ENCODE measurements around the gene AMOTL2. TPM values are rescaled to one million over a fixed set of nuclear protein-coding genes. Genes with fewer than 3 reads are reported as not detected.

Gene AMOTL2
- polyA plus RNA-seq, 2 of the 4 experiments (the other 2 are of a cell fraction): 41.1 to 44.1 TPM

DNA sequence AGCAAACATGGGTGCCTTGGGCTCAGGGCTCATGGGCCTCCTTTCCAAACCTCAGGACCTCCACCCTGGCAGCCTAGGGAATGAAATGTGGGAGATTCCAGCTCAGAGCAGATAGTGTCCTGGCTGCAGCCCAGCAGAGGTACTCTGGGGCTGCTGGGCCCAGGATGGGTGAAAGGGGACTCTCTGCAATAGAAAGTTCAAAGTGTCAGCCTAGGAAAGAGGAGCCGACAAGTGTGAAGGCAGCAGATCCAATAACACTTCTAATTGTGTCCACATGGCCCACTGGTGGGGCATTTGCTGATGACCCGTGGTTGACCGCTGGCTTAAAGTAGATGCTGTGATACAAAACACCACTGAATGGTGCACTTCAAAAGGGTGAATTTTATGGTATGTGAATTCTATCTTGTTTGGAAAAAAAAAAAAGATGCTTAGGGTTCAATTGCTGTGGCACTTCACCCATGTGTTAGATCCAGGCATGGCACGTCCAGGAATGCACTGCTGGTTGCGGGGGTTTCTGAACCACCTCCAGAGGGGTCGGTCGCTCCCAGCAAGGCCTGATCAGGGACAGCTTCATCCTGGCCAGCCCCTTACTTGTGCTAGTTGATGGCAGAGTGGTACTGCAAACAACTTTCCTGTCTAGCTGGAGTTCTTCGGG lies 20.9 kb downstream of the AMOTL2 start:
- TF ChIP-seq, protein P1, sequence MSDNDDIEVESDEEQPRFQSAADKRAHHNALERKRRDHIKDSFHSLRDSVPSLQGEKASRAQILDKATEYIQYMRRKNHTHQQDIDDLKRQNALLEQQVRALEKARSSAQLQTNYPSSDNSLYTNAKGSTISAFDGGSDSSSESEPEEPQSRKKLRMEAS (IDR thresholded peaks at IDR 0.05): 0 out of 2 replicates have a peak, but pooled peaks have one; percentile 1
- TF ChIP-seq HOXB13 (CRISPR knock-in tag; IDR thresholded peaks at IDR 0.05; ENCODE audit: low read depth): no peak
- FAIRE-seq: no peak
- Histone ChIP-seq H3K9me3 (no peaks in the 10 kb centered on the region), H3K4me1 (peaks cover 75% of the 10 kb centered on the region), H3K27ac (peak overlapping the region; percentile 87 to 100), H3K4me2 (peak overlapping the region; percentile 93), H3K4me3 (no peak overlapping the region)
- no peak for DNase-seq (ENCODE audit: low read depth in 1 of 2, low spot score in 1 of 2)
- ATAC-seq: peak; percentile 1 to 2; a peak in 4 of 6 replicates
- CTCF ChIA-PET: interaction anchor here (1.2 to 31.4 kb wide), 4 partner anchors 11 to 39 kb away, joined by 3 to 356 read pairs (median 4); no protein-coding TSS in a partner anchor
- POLR2A ChIA-PET: interaction anchor here (1.9 to 5.2 kb wide), 3 partner anchors 11 to 39 kb away, joined by 8 to 38 read pairs (median 31); no protein-coding TSS in a partner anchor
- 58% methylated on average over 8 of the region's 8 CpGs for WGBS (ENCODE audit: missing lambda C conversion rate)

DNA sequence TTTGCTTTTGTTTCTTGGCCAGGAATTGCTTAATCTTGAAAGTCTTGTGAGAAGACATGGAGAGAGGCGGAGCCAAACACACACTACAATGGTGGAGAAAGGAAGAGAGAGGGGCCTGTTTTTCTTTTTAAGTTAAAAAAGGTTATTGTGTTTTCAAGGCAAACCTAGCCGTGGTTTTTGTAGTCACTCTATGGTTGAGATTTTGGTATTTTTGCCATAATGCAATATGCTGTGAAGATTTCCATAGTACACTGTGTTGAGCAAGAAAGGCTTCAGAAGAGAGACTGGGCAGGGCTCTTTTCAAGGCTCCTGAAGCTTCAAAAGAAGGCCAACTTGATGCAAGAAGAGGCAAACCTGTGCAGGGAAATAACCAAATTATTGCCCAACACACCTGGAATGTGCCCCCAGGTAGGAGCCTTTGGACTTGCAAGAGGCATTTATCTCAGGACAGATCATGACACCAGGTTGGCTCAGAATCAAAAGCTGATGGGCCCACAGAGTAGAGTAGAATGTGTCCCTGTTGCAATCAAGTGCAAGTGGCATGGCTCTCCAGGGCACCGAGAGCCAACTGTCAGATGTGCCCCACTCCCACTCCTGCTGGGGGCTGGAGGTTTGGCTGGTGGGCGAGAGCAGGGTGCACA lies 22.1 kb downstream of the AMOTL2 start:
- DNase-seq (ENCODE audit: low read depth in 1 of 2, low spot score in 1 of 2) (no peak), FAIRE-seq (no peak), ATAC-seq (peak; percentile 4 to 6; a peak in 2 of 6 replicates)
- no peak overlapping the region for H3K4me3 ChIP-seq
- 41% methylated on average over 2 of the region's 4 CpGs for WGBS (ENCODE audit: missing lambda C conversion rate)
- H3K4me1 ChIP-seq: peaks cover 64% of the 10 kb centered on the region
- ChIA-PET POLR2A (interaction anchor here (1.0 to 5.2 kb wide), 6 partner anchors 12 to 38 kb away, joined by 4 to 38 read pairs (median 6); partner anchors contain the start of gene AMOTL2), CTCF (interaction anchor here (0.8 to 31.4 kb wide), 7 partner anchors 8 to 122 kb away, joined by 3 to 356 read pairs (median 3); no protein-coding TSS in a partner anchor)
- H3K4me2 ChIP-seq: peak overlapping the region; percentile 32
- no peak for TF ChIP-seq POLR2A (IDR thresholded peaks at IDR 0.05; ENCODE audit: low read length)
- no peak for TF ChIP-seq PHF8 (IDR thresholded peaks at IDR 0.05; ENCODE audit: borderline replicate concordance, low read depth)
- peak; percentile 38; the same call in 1 of the 2 replicates for TF ChIP-seq JUNB (IDR thresholded peaks at IDR 0.05)
- no peak for TF ChIP-seq EHMT2 (IDR thresholded peaks at IDR 0.05; ENCODE audit: low read depth)
- TF ChIP-seq, protein P2, sequence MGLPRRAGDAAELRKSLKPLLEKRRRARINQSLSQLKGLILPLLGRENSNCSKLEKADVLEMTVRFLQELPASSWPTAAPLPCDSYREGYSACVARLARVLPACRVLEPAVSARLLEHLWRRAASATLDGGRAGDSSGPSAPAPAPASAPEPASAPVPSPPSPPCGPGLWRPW (IDR thresholded peaks at IDR 0.05): peak; percentile 78
- TF ChIP-seq SREBF2 (IDR thresholded peaks at IDR 0.05): no peak
- TF ChIP-seq EP300 (IDR thresholded peaks at IDR 0.05): peak; percentile 88 to 94; a peak in 4 of 5 replicates
- peak; percentile 56 to 87 for TF ChIP-seq CEBPB (IDR thresholded peaks at IDR 0.05)
- TF ChIP-seq RAD21 (conservative IDR thresholded peaks at IDR 0.05 in 1 of 2, IDR thresholded peaks at IDR 0.05 in 1 of 2): peak in 1 of 2 experiments; percentile 25; a peak in 1 of 5 replicates
- no peak for TF ChIP-seq ZNF302 (CRISPR knock-in tag; IDR thresholded peaks at IDR 0.05)
- peak; percentile 57 to 65; a peak in 3 of 5 replicates for TF ChIP-seq JUN (IDR thresholded peaks at IDR 0.05)
- TF ChIP-seq, protein P3, sequence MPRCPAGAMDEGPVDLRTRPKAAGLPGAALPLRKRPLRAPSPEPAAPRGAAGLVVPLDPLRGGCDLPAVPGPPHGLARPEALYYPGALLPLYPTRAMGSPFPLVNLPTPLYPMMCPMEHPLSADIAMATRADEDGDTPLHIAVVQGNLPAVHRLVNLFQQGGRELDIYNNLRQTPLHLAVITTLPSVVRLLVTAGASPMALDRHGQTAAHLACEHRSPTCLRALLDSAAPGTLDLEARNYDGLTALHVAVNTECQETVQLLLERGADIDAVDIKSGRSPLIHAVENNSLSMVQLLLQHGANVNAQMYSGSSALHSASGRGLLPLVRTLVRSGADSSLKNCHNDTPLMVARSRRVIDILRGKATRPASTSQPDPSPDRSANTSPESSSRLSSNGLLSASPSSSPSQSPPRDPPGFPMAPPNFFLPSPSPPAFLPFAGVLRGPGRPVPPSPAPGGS (IDR thresholded peaks at IDR 0.05): 0 out of 3 replicates have a peak, but pooled peaks have one; percentile 18
- H3K9me3 ChIP-seq: no peaks in the 10 kb centered on the region
- H3K27ac ChIP-seq: peak overlapping the region; percentile 87 to 100

DNA sequence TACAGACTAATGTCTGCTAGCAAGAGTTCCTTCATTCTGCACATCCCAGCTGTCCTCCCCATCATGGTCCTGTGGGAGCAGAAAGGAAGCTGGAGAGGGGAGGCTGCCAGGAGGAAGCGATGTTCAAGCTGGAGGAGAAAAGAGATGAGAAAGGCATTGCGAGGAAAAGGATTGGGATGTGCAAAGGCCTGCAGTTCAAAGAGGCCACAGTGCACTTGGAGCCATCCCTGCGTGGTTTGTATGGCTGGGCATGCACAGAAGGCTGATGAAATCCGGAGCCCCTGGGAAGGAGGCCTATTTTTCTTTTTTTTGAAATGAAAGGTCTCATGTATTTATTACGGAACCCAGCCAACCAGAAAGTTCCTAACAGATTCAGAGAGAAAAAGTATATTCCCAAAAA lies 22.8 kb downstream of the AMOTL2 start:
- CTCF ChIA-PET: interaction anchor here (0.9 to 31.4 kb wide), 4 partner anchors 9 to 122 kb away, joined by 3 to 356 read pairs (median 6); no protein-coding TSS in a partner anchor
- 96% methylated on average over 5 of the region's 5 CpGs for WGBS (ENCODE audit: missing lambda C conversion rate)
- peaks cover 57% of the 10 kb centered on the region for H3K4me1 ChIP-seq
- FAIRE-seq (no peak), DNase-seq (ENCODE audit: low read depth in 1 of 2, low spot score in 1 of 2) (no peak), ATAC-seq (no peak)
- H3K9me3 ChIP-seq: peaks cover 4% of the 10 kb centered on the region; the same call in 2 of the 3 replicates
- no peak for TF ChIP-seq NPAS2 (CRISPR knock-in tag; IDR thresholded peaks at IDR 0.05; ENCODE audit: borderline replicate concordance)
- TF ChIP-seq HOXB5 (CRISPR knock-in tag; IDR thresholded peaks at IDR 0.05): no peak
- TF ChIP-seq HOXA7 (CRISPR knock-in tag; IDR thresholded peaks at IDR 0.05): no peak
- no peak for TF ChIP-seq ZC3H11A (IDR thresholded peaks at IDR 0.05)
- TF ChIP-seq CBX2 (IDR thresholded peaks at IDR 0.05; ENCODE audit: borderline replicate concordance, low read depth): no peak
- no peak for TF ChIP-seq RNF2 (IDR thresholded peaks at IDR 0.05; ENCODE audit: borderline replicate concordance, low read depth)
- no peak for TF ChIP-seq MAFK (IDR thresholded peaks at IDR 0.05; ENCODE audit: partially characterized antibody)
- no peak for TF ChIP-seq PHF8 (IDR thresholded peaks at IDR 0.05; ENCODE audit: borderline replicate concordance, low read depth)
- H3K4me3 ChIP-seq: no peak overlapping the region
- H3K4me2 ChIP-seq: peak overlapping the region; percentile 32; the same call in 1 of the 3 replicates
- POLR2A ChIA-PET: interaction anchor here (1.0 to 5.2 kb wide), 4 partner anchors 13 to 37 kb away, joined by 4 to 38 read pairs (median 18); no protein-coding TSS in a partner anchor
- H3K27ac ChIP-seq: peak overlapping the region; percentile 87 to 100
